ENCODE data around the gene NBAS.

Gene NBAS

GRCh38 chr2:15141211-15141610, 419.9 kb downstream of the NBAS start:
- peaks cover 22% of the 10 kb centered on the region for H3K4me1 ChIP-seq (ENCODE audit: low read length)
- no peaks in the 10 kb centered on the region for H3K9me3 ChIP-seq (ENCODE audit: insufficient read depth, low read length)
- no peak overlapping the region for H3K4me3 ChIP-seq (ENCODE audit: low read length)
- no peaks in the 10 kb centered on the region for H3K36me3 ChIP-seq (replicated peaks; ENCODE audit: low read depth, low read length)
- no peaks in the 10 kb centered on the region for H3K79me2 ChIP-seq (ENCODE audit: low read length)
- no peak overlapping the region for H3K4me2 ChIP-seq (ENCODE audit: low read length)
- H3K27me3 ChIP-seq (ENCODE audit: low read depth, low read length): no peaks in the 10 kb centered on the region
- H3K9ac ChIP-seq (ENCODE audit: low read length): no peak overlapping the region
- H2AFZ ChIP-seq (ENCODE audit: low read depth, low read length): no peak overlapping the region
- no peaks in the 10 kb centered on the region for H4K20me1 ChIP-seq (ENCODE audit: insufficient read depth, low read length)
- TF ChIP-seq EZH2phosphoT487 (IDR thresholded peaks at IDR 0.05; ENCODE audit: low read depth) (no peak), CTCF (IDR thresholded peaks at IDR 0.05; ENCODE audit: low read depth, low read length) (no peak)
- H3K27ac ChIP-seq (ENCODE audit: low read length): no peak overlapping the region

- no peak for TF ChIP-seq EZH2phosphoT487 (IDR thresholded peaks at IDR 0.05; ENCODE audit: low read depth)
- Histone ChIP-seq H3K9ac (ENCODE audit: low read length) (no peak overlapping the region), H3K27ac (ENCODE audit: low read length) (no peak overlapping the region), H3K4me2 (ENCODE audit: low read length) (no peak overlapping the region), H3K9me3 (ENCODE audit: insufficient read depth, low read length) (no peaks in the 10 kb centered on the region), H3K4me3 (ENCODE audit: low read length) (no peak overlapping the region), H2AFZ (ENCODE audit: low read depth, low read length) (no peak overlapping the region), H3K36me3 (replicated peaks; ENCODE audit: low read depth, low read length) (no peaks in the 10 kb centered on the region), H3K79me2 (ENCODE audit: low read length) (no peaks in the 10 kb centered on the region), H3K27me3 (ENCODE audit: low read depth, low read length) (no peaks in the 10 kb centered on the region), H4K20me1 (ENCODE audit: insufficient read depth, low read length) (no peaks in the 10 kb centered on the region), H3K4me1 (ENCODE audit: low read length) (peaks cover 12% of the 10 kb centered on the region)
Measured at GRCh38 chr2:15136639-15137038, 424.5 kb downstream of the NBAS start.

- Histone ChIP-seq H3K4me1 (ENCODE audit: low read length) (no peaks in the 10 kb centered on the region), H3K36me3 (replicated peaks; ENCODE audit: low read depth, low read length) (no peaks in the 10 kb centered on the region), H3K9ac (ENCODE audit: low read length) (no peak overlapping the region), H3K79me2 (ENCODE audit: low read length) (no peaks in the 10 kb centered on the region), H3K27me3 (ENCODE audit: low read depth, low read length) (no peaks in the 10 kb centered on the region), H4K20me1 (ENCODE audit: insufficient read depth, low read length) (no peaks in the 10 kb centered on the region), H3K4me2 (ENCODE audit: low read length) (no peak overlapping the region), H2AFZ (ENCODE audit: low read depth, low read length) (no peak overlapping the region), H3K4me3 (ENCODE audit: low read length) (no peak overlapping the region), H3K9me3 (ENCODE audit: insufficient read depth, low read length) (no peaks in the 10 kb centered on the region), H3K27ac (ENCODE audit: low read length) (no peak overlapping the region)
- no peak for TF ChIP-seq CTCF (IDR thresholded peaks at IDR 0.05; ENCODE audit: low read depth, low read length)
- no peak for TF ChIP-seq EZH2phosphoT487 (IDR thresholded peaks at IDR 0.05; ENCODE audit: low read depth)
Measured at GRCh38 chr2:15134957-15135356, 426.2 kb downstream of the NBAS start.

GRCh38 chr2:15133461-15133860, 427.7 kb downstream of the NBAS start:
- Histone ChIP-seq H3K4me3 (ENCODE audit: low read length) (no peak overlapping the region), H3K36me3 (replicated peaks; ENCODE audit: low read depth, low read length) (no peaks in the 10 kb centered on the region), H3K27ac (ENCODE audit: low read length) (no peak overlapping the region), H3K4me2 (ENCODE audit: low read length) (no peak overlapping the region), H3K4me1 (ENCODE audit: low read length) (no peaks in the 10 kb centered on the region), H3K9me3 (ENCODE audit: insufficient read depth, low read length) (no peaks in the 10 kb centered on the region), H3K79me2 (ENCODE audit: low read length) (no peaks in the 10 kb centered on the region), H2AFZ (ENCODE audit: low read depth, low read length) (no peak overlapping the region), H4K20me1 (ENCODE audit: insufficient read depth, low read length) (no peaks in the 10 kb centered on the region), H3K9ac (ENCODE audit: low read length) (no peak overlapping the region), H3K27me3 (ENCODE audit: low read depth, low read length) (no peaks in the 10 kb centered on the region)
- TF ChIP-seq EZH2phosphoT487 (IDR thresholded peaks at IDR 0.05; ENCODE audit: low read depth) (no peak), CTCF (IDR thresholded peaks at IDR 0.05; ENCODE audit: low read depth, low read length) (no peak)

GRCh38 chr2:15128846-15129245, 432.3 kb downstream of the NBAS start:
- no peak for TF ChIP-seq EZH2phosphoT487 (IDR thresholded peaks at IDR 0.05; ENCODE audit: low read depth)
- no peak for TF ChIP-seq CTCF (IDR thresholded peaks at IDR 0.05; ENCODE audit: low read depth, low read length)
- no peak overlapping the region for H2AFZ ChIP-seq (ENCODE audit: low read depth, low read length)
- H3K9me3 ChIP-seq (ENCODE audit: insufficient read depth, low read length): no peaks in the 10 kb centered on the region
- no peak overlapping the region for H3K4me2 ChIP-seq (ENCODE audit: low read length)
- H3K4me3 ChIP-seq (ENCODE audit: low read length): no peak overlapping the region
- no peaks in the 10 kb centered on the region for H3K36me3 ChIP-seq (replicated peaks; ENCODE audit: low read depth, low read length)
- no peaks in the 10 kb centered on the region for H3K4me1 ChIP-seq (ENCODE audit: low read length)
- no peaks in the 10 kb centered on the region for H3K27me3 ChIP-seq (ENCODE audit: low read depth, low read length)
- no peak overlapping the region for H3K27ac ChIP-seq (ENCODE audit: low read length)
- no peaks in the 10 kb centered on the region for H4K20me1 ChIP-seq (ENCODE audit: insufficient read depth, low read length)
- H3K9ac ChIP-seq (ENCODE audit: low read length): no peak overlapping the region
- H3K79me2 ChIP-seq (ENCODE audit: low read length): no peaks in the 10 kb centered on the region
